NCI-H460 (cell line): Measurements from ENCODE around the gene C2orf68. TPM values are rescaled to one million over a fixed set of nuclear protein-coding genes. Genes with fewer than 3 reads are reported as not detected.
A peak's percentile ranks its signal among the peaks of the same experiment; 100 is the strongest.
"Not testable (repeated sequence)": the region's sequence is repeated elsewhere in the genome, so short reads cannot be mapped to it uniquely, and the experiment has no call there.

ENCODE experiments used
- DNase-seq: peaks from one replicate; pipeline ENCODE4 v3.0.0-alpha.2; 2016; ENCODE audit warnings: low read depth; ENCODE audit errors: extremely low read depth
- total RNA-seq: library from RNA; depleted of rRNA; stranded (reverse); fragments of >200 nt; shearing (Covaris generic); gene quantifications from 2 replicates; pipeline ENCODE4 v1.2.3, GENCODE V29; 2014

C2orf68 gene
- total RNA-seq, 1 experiment from 2014 or later: 42.3 TPM

GRCh38 chr2:85600951-85601770 is 10.7 kb downstream of the C2orf68 start:
- no peak for DNase-seq

DNA sequence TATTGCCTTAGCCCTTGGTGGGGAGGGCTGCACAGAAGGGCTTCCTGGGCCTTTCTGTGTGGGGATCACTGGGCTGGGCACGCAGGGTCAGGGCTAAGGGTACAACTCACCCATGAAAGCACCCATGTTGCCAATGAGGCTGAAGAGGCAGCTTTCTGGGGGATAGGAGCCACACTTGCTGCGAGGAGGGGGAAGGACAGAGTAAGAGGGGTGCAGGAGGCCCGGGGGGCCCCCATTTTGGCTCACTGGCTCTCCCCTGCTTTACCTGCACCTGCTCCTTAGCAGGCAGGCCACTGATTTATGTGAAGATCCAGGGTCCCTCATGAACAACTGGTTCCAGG is 11.7 kb downstream of the C2orf68 start:
- no peak for DNase-seq

DNA sequence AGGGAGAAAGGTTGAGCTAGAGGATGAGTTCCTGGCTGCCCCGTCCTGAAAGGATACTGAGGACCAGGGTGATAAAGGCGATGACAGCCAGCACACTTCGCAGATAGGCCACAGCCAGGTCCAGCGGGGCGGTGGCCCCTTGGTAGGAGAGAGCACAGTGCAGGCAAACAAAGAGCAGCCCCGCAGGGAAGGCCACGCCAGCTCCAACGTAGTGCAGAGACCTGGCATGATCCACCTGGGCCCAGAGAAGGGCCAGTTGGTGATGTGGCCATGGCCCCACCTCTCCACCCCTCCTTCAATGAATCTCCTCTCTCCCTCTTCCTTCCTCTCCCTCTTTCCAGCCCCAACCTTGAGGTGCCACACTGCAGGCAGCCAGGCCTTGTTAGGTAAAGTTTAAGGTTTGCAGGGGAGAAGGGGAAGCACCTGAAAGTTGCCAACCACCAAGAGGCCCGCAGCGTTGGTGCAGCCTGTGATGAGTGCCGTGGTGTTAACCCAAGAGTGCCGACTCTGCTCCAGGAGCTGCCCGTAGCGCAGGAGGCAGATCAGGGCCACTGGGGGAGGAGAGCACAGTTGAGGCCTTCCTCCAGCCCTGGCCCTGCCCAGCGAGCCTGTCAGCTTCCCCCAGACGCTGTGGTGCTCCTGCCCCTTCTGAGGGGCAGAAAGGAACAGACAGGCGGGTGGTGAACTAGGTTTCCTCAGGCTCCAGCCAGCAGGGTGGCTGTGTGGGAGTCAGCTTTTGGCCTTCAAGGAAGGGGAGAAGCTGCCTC is 12.2 kb downstream of the C2orf68 start:
- DNase-seq: no peak

- no peak for DNase-seq
Measured at GRCh38 chr2:85598594-85599340, 13.1 kb downstream of the C2orf68 start.

- DNase-seq: no peak
Measured at GRCh38 chr2:85597241-85597640, 14.6 kb downstream of the C2orf68 start.

GRCh38 chr2:85596486-85597143 is 15.3 kb downstream of the C2orf68 start:
- no peak for DNase-seq

DNA sequence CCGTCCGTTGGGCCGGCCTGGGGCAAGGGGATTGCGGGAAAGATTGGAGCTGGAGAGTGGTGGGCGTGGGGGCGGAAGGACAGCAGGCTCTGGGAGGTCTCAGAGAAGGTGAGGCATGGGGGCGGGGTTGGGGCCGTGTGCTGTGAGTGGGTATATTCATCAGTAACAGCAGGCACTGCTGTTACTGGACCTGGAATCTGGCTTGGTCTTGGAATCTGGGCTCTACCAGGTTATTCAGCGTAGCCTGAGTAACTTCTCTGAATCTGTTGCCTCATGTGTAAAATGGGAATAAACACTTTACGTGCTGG is 15.9 kb downstream of the C2orf68 start:
- DNase-seq: no peak

DNA sequence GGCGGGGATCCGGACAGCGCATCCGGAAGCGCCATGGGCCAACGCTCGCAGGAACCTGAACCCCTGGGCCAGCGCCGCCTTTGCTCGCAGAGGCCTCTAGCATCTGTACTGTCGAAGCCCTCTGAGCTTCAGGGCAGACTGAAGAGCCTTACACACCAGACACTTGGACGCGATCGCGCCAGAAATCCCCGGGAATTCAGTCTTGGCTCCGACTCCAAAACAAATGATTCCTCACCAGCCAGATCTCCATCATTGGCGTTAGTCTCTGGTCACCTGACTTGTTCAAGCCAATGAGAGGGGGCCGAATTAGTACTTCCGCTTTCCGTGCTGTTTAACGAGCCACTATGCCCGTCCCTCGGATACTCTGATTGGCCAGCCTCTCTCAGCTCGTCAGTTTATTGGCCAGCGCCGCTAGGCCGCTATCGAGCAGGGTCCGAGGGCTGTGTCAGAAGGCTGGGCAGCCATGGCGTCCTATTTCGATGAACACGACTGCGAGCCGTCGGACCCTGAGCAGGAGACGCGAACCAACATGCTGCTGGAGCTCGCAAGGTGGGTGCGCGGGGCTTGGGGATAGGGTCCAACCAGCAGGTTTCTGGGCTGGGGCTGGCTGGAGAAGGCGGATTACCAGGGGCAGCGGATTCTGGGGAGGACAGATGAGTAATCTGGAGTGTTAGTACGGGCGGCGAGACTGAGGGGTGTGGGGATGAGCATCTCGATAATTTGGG is 16.4 kb downstream of the C2orf68 start, which contains the start of gene RNF181:
TSS of gene RNF181 (plus strand) at position 445 of the 725 bp plus-strand sequence. CDS start at position 464, 19 bp downstream.
- DNase-seq: peak; percentile 99

DNA sequence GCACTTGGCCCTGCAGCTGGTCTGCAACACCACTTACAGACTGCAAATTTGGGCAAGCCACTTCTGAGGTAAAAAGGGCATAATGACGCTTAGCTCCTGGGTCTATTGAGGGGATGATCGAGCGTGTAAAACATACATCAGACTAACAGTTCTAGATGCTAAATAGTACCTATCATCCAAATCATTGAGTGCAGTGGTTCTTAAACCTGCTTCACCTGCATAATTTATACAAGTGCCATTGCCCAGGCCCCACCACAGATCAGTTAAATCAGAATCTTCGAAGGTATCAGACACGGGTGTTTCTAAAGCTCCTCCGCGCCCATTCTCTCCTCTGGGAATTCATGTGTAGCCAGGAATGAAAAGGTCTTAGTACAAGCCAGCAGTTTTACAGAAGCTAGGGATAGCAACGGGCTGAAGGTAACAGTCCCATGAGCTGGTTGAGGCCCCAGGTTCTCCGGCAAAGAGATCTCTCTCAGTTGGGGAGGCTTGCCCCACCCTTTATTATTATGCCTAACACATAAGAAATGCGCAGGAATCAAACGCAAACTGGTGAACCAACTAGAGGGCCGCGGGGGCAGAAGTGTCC is 17.1 kb downstream of the C2orf68 start:
- DNase-seq: no peak

GRCh38 chr2:85593023-85593422 is 18.8 kb downstream of the C2orf68 start:
- DNase-seq: no peak

DNA sequence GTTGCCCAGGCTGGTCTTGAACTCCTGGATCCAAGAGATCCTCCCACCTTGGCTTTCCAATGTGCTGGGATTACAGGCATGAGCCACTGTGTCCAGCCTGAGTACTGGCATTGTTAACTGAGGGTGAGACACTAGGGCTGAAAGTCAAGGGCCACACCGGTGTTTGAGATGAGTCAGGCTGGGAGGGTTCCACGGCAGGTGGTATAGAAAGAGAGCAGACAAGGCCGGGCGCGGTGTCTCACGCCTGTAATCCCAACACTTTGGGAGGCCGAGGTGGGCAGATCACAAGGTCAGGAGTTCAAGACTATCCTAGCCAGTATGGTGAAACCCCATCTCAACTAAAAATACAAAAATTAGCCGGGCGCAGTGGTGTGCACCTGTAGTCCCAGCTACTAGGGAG is 19.6 kb downstream of the C2orf68 start:
- not testable (repeated sequence) for DNase-seq

GRCh38 chr2:85591563-85591962 is 20.3 kb downstream of the C2orf68 start:
- DNase-seq: no peak

DNA sequence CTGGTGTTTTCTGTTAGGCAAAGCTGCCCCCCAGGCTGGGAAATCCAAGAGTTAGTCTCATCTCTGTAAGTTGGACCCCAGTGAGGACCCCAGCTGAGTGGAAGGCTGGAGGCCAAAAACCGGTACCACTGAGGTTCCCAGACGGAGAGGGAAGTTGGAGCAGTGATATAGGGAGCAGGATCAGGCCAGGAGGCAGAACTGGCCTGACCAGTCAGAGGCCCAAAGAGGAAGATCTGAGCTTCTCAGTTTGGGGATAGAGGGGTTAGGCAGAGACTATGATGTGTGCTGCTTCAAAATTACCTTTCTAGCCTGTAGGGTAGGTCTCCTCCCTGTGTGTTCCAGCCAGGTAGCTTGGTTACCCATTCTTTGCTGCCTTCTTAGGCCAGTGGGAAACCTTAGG is 20.9 kb downstream of the C2orf68 start:
- DNase-seq: no peak

GRCh38 chr2:85589982-85590791 is 21.7 kb downstream of the C2orf68 start:
- no peak for DNase-seq

DNA sequence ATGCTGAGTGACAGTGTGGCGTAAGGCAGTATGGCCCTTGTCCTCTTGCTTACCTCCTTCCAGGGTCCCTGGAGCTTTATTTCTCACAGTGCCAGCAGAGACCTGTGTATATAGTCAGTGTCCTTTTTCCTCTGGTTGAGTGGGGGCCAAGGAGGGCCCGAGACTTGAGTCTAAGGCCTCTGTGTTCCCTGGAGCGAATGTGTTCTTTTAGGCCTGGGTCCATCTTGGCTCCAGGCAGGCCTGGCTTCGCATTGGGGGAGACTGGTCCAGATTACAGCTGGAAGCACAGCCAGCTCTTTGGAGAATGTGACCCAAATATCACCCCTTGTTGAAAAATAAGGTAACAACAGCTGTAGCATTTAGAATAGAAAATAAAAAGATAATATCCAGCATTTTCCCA is 22.7 kb downstream of the C2orf68 start:
- no peak for DNase-seq

DNA sequence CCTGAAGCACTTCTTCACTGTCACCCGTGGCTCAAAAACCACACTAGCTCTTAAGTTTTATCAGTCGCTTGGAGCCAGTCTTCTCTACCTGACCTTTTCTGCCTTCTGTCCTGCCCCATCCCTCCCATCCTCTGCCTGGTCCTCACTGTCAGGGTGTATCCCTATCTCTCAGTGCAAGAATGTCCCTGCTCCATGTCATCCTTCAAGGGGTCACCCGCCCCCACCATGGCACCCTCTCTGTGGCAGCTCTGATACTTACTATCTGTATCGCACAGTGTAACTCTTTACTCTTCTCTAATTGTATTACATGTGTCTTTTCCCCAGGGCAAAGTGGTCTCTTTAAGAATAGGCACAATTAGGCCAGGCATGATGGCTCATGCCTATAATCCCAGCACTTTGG is 23.2 kb downstream of the C2orf68 start:
- no peak for DNase-seq

DNA sequence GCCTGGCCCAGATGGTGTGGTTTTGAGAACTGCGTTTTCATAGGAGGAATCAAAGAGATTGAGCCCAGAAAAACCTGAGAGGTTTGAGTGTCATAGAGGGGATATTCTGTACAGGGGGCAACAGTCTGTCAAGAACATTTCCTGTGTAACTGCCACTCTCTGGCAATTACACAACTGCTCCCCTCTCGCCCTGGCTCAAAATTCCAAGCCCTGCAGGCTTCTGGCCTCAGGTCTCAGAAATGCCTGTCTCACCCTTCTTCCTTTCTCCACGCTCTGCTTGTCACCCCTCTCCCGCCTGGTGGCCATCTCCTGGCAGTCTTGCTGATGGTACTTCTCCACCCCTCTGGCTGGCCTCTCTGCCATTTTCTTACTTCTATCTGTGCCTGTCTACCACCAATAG is 23.6 kb downstream of the C2orf68 start:
- no peak for DNase-seq

- DNase-seq: no peak
Measured at GRCh38 chr2:85585781-85586105, 26.1 kb downstream of the C2orf68 start.
